WTC11 (cell line): ENCODE data around the gene TAS2R40. TPM values are rescaled to one million over a fixed set of nuclear protein-coding genes. Genes with fewer than 3 reads are reported as not detected.

Source experiments
- ATAC-seq: fragments of 200-7000 bp; cut with Tn5 transposase; 2 replicates; pipeline ENCODE4 v1.10.0; 2021; ENCODE audit warnings: mild to moderate bottlenecking, moderate library complexity
- CTCF ChIA-PET: fragments of 300-600 bp; sonication (Branson Sonifier 250); formaldehyde crosslinking; loops from one replicate; lab custom pipeline; 2021; ENCODE audit warnings: antibody characterized with exemption; lab: Charles Lee
- POLR2A ChIA-PET: fragments of 350-600 bp; sonication (Branson Sonifier 250); formaldehyde crosslinking; loops from one replicate; lab custom pipeline; 2021; ENCODE audit warnings: antibody characterized with exemption; lab: Charles Lee
- DNase-seq: peaks from one replicate; pipeline ENCODE4 v3.0.0; 2021; ENCODE audit warnings: low spot score
- H3K27ac Mint-ChIP-seq: 2 replicates; pipeline ENCODE4 v1.8.0; 2021; ENCODE audit warnings: mixed read lengths
- H3K27me3 Mint-ChIP-seq: 2 replicates; pipeline ENCODE4 v1.8.0; 2021; ENCODE audit warnings: low read depth, mild to moderate bottlenecking, moderate library complexity, mixed read lengths
- H3K36me3 Mint-ChIP-seq: 2 replicates; pipeline ENCODE4 v1.8.0; 2021; ENCODE audit warnings: mixed read lengths
- H3K4me1 Mint-ChIP-seq: 2 replicates; pipeline ENCODE4 v1.8.0; 2022; ENCODE audit warnings: mixed read lengths
- H3K4me3 Mint-ChIP-seq: 2 replicates; pipeline ENCODE4 v1.8.0; 2021; ENCODE audit warnings: mild to moderate bottlenecking, moderate library complexity, mixed read lengths
- H3K9me3 Mint-ChIP-seq: 2 replicates; pipeline ENCODE4 v1.8.0; 2021; ENCODE audit warnings: mixed read lengths
- AFF4 ChIP-seq: sonication (generic); formaldehyde crosslinking; IDR thresholded peaks from 2 replicates; pipeline ENCODE4 v1.8.1; 2023; ENCODE audit warnings: mild to moderate bottlenecking, missing genetic modification reagents, borderline replicate concordance
- CBFB ChIP-seq: sonication (generic); formaldehyde crosslinking; IDR thresholded peaks from 2 replicates; pipeline ENCODE4 v1.8.1; 2022; ENCODE audit warnings: mild to moderate bottlenecking, low read depth, missing genetic modification reagents
- CDX4 ChIP-seq: fragments of 250-450 bp; sonication (Bioruptor Pico); IDR thresholded peaks from 2 replicates; pipeline ENCODE4 v1.9.0; 2021; ENCODE audit warnings: moderate library complexity, mild to moderate bottlenecking, inconsistent platforms, borderline replicate concordance
- CREM ChIP-seq: sonication (generic); formaldehyde crosslinking; IDR thresholded peaks from 2 replicates; pipeline ENCODE4 v1.8.1; 2022; ENCODE audit warnings: mild to moderate bottlenecking, missing genetic modification reagents, moderate library complexity
- ELF4 ChIP-seq: sonication (generic); formaldehyde crosslinking; IDR thresholded peaks from 2 replicates; pipeline ENCODE4 v1.8.1; 2022; ENCODE audit warnings: low read depth, mild to moderate bottlenecking, moderate library complexity, missing genetic modification reagents
- KAT7 ChIP-seq: sonication (generic); formaldehyde crosslinking; IDR thresholded peaks from 2 replicates; pipeline ENCODE4 v1.8.1; 2023; ENCODE audit warnings: missing genetic modification reagents, mild to moderate bottlenecking, borderline replicate concordance
- MXD4 ChIP-seq: fragments of 250-450 bp; sonication (Bioruptor Pico); IDR thresholded peaks from 2 replicates; pipeline ENCODE4 v1.8.0; 2021; ENCODE audit warnings: mild to moderate bottlenecking, moderate library complexity, borderline replicate concordance
- MYBL2 ChIP-seq: sonication (generic); formaldehyde crosslinking; IDR thresholded peaks from 2 replicates; pipeline ENCODE4 v1.8.1; 2023; ENCODE audit warnings: mild to moderate bottlenecking, moderate library complexity, missing genetic modification reagents
- NFATC4 ChIP-seq: fragments of 250-450 bp; sonication (Bioruptor Pico); IDR thresholded peaks from 2 replicates; pipeline ENCODE4 v1.9.0; 2021; ENCODE audit warnings: mild to moderate bottlenecking
- NFYB ChIP-seq: sonication (generic); formaldehyde crosslinking; conservative IDR thresholded peaks from 2 replicates; pipeline ENCODE4 v1.8.0; 2022; ENCODE audit warnings: low read depth, missing genetic modification reagents
- PREB ChIP-seq: sonication (generic); formaldehyde crosslinking; IDR thresholded peaks from 2 replicates; pipeline ENCODE4 v1.8.1; 2022; ENCODE audit warnings: mild to moderate bottlenecking, missing genetic modification reagents, moderate library complexity, borderline replicate concordance
- SP1 ChIP-seq: sonication (generic); formaldehyde crosslinking; conservative IDR thresholded peaks from 2 replicates; pipeline ENCODE4 v1.8.1; 2022; ENCODE audit warnings: missing genetic modification reagents
- ZNF232 ChIP-seq: sonication (generic); formaldehyde crosslinking; IDR thresholded peaks from 2 replicates; pipeline ENCODE4 v1.8.0; 2022; ENCODE audit warnings: mild to moderate bottlenecking, missing genetic modification reagents
- ZNF317 ChIP-seq: sonication (generic); formaldehyde crosslinking; IDR thresholded peaks from 2 replicates; pipeline ENCODE4 v1.8.1; 2023; ENCODE audit warnings: low read depth, mild to moderate bottlenecking, moderate library complexity, missing genetic modification reagents, borderline replicate concordance
- ZNF671 ChIP-seq: fragments of 250-450 bp; sonication (Bioruptor Pico); IDR thresholded peaks from 2 replicates; pipeline ENCODE4 v1.8.0; 2021; ENCODE audit warnings: mild to moderate bottlenecking
- ZSCAN18 ChIP-seq: fragments of 250-450 bp; sonication (Bioruptor Pico); IDR thresholded peaks from 2 replicates; pipeline ENCODE4 v2.1.2; 2022; ENCODE audit warnings: mild to moderate bottlenecking, moderate library complexity
- total RNA-seq: library from RNA; stranded (reverse); gene quantifications from 3 replicates; pipeline ENCODE4 v1.2.3, GENCODE V29; 2021
- TF ChIP-seq, protein P1 (sequence below): sonication (generic); formaldehyde crosslinking; IDR thresholded peaks from 2 replicates; pipeline ENCODE4 v1.8.1; 2022; ENCODE audit warnings: low read depth, missing genetic modification reagents, borderline replicate concordance
- TF ChIP-seq, protein P2 (sequence below): sonication (generic); formaldehyde crosslinking; IDR thresholded peaks from 2 replicates; pipeline ENCODE4 v1.8.0; 2023; ENCODE audit warnings: missing genetic modification reagents
- TF ChIP-seq, protein P3 (sequence below): sonication (generic); formaldehyde crosslinking; IDR thresholded peaks from 2 replicates; pipeline ENCODE4 v1.8.0; 2022; ENCODE audit warnings: mild to moderate bottlenecking, missing genetic modification reagents
- TF ChIP-seq, protein P4 (sequence below): sonication (generic); formaldehyde crosslinking; IDR thresholded peaks from 2 replicates; pipeline ENCODE4 v1.8.0; 2022; ENCODE audit warnings: mild to moderate bottlenecking, missing genetic modification reagents

TAS2R40 gene
- total RNA-seq, 1 experiment from 2014 or later = not detected

DNA sequence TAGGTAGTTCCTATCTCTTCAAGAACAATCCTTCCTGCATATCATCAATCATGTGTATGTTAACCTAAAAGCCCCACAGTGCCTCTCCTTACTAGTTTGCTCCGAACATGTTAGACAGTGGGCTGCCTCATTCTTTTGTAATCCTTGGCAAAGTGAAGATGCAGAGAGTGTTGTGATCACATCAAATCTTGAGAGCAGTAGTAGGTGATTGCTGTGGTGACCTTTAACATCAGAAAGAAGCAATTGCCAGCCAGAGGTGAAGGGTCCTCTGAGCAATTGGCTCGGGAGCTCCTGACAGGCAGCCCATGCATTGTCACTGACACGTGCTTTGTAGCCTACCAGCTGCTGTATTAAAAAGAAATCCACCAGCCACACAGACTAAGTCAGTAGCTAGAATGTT, 21.8 kb downstream of the TAS2R40 start (continued):
- TF ChIP-seq, protein P1, sequence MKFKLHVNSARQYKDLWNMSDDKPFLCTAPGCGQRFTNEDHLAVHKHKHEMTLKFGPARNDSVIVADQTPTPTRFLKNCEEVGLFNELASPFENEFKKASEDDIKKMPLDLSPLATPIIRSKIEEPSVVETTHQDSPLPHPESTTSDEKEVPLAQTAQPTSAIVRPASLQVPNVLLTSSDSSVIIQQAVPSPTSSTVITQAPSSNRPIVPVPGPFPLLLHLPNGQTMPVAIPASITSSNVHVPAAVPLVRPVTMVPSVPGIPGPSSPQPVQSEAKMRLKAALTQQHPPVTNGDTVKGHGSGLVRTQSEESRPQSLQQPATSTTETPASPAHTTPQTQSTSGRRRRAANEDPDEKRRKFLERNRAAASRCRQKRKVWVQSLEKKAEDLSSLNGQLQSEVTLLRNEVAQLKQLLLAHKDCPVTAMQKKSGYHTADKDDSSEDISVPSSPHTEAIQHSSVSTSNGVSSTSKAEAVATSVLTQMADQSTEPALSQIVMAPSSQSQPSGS (CRISPR knock-in tag) = no peak
- TF ChIP-seq ZNF671 (no peak), CREM (no peak), ZNF232 (no peak)

DNA sequence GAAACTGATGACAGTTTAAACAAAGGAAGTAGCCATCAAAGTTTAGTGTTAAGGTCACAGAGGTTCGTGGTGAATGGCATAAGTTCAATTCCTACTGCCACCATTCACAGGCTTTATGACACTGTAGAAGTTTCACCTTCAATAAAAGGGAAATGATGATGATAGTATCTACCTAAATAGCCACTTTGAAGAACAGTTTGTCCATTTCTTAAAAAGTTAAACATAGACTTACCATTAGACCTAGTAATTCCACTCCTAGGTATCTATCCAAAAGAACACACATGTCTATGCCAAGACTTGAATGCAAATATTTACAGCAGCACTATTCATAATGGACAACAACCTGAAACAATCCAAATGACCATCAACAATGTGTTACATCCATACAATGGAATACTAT, 22.5 kb downstream of the TAS2R40 start:
- Mint-ChIP-seq H3K9me3 (no peaks in the 10 kb centered on the region), H3K27ac (no peak overlapping the region), H3K27me3 (peaks cover 16% of the 10 kb centered on the region), H3K36me3 (no peaks in the 10 kb centered on the region), H3K4me1 (no peaks in the 10 kb centered on the region), H3K4me3 (no peak overlapping the region)
- ATAC-seq = no peak
- ChIA-PET CTCF (interaction anchor here (1.6 kb wide), 1 partner anchor 29 kb away, joined by 4 read pairs; no protein-coding TSS in a partner anchor), POLR2A (no interaction called here)
- no peak for DNase-seq
- TF ChIP-seq, protein P2, sequence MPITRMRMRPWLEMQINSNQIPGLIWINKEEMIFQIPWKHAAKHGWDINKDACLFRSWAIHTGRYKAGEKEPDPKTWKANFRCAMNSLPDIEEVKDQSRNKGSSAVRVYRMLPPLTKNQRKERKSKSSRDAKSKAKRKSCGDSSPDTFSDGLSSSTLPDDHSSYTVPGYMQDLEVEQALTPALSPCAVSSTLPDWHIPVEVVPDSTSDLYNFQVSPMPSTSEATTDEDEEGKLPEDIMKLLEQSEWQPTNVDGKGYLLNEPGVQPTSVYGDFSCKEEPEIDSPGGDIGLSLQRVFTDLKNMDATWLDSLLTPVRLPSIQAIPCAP = no peak
- TF ChIP-seq PREB (CRISPR knock-in tag) = no peak

- Mint-ChIP-seq H3K4me3 (no peak overlapping the region), H3K4me1 (no peaks in the 10 kb centered on the region), H3K27me3 (peaks cover 16% of the 10 kb centered on the region), H3K36me3 (no peaks in the 10 kb centered on the region), H3K9me3 (no peaks in the 10 kb centered on the region), H3K27ac (no peak overlapping the region)
- ChIA-PET CTCF (interaction anchor here (1.0 kb wide), 1 partner anchor 30 kb away, joined by 4 read pairs; no protein-coding TSS in a partner anchor), POLR2A (no interaction called here)
- ATAC-seq (no peak), DNase-seq (no peak)
- TF ChIP-seq, protein P3, sequence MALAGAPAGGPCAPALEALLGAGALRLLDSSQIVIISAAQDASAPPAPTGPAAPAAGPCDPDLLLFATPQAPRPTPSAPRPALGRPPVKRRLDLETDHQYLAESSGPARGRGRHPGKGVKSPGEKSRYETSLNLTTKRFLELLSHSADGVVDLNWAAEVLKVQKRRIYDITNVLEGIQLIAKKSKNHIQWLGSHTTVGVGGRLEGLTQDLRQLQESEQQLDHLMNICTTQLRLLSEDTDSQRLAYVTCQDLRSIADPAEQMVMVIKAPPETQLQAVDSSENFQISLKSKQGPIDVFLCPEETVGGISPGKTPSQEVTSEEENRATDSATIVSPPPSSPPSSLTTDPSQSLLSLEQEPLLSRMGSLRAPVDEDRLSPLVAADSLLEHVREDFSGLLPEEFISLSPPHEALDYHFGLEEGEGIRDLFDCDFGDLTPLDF (CRISPR knock-in tag) = no peak
- TF ChIP-seq MYBL2 (CRISPR knock-in tag) (no peak), KAT7 (CRISPR knock-in tag) (no peak), AFF4 (no peak), NFYB (CRISPR knock-in tag) (no peak), SP1 (CRISPR knock-in tag) (no peak), ZNF232 (no peak), MXD4 (CRISPR knock-in tag) (no peak), CBFB (CRISPR knock-in tag) (no peak), ZSCAN18 (CRISPR knock-in tag) (no peak), NFATC4 (CRISPR knock-in tag) (no peak), ZNF317 (CRISPR knock-in tag) (no peak), ELF4 (CRISPR knock-in tag) (no peak), CDX4 (CRISPR knock-in tag) (no peak)
- TF ChIP-seq, protein P4, sequence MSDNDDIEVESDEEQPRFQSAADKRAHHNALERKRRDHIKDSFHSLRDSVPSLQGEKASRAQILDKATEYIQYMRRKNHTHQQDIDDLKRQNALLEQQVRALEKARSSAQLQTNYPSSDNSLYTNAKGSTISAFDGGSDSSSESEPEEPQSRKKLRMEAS (CRISPR knock-in tag) = no peak
Measured at GRCh38 chr7:143245123-143245522, 23.3 kb downstream of the TAS2R40 start.
